ENCODE results near the gene ZCCHC2. TPM values are rescaled to one million over a fixed set of nuclear protein-coding genes. Genes with fewer than 3 reads are reported as not detected.

The ZCCHC2 gene
- total RNA-seq, 4 donors from 2014 or later: 17.6 to 36.6 (median 22.4) TPM

GRCh38 chr18:62493033-62493862 is 29.6 kb upstream of the ZCCHC2 start:
- WGBS, 2 donors (ENCODE audit: low coverage in 1 of 2): 79 to 89% methylated on average over 10 to 17 of the region's 17 CpGs
- no peaks in the 10 kb centered on the region for H3K36me3 ChIP-seq
- intact Hi-C loops (cut with DNase I; ENCODE audit: low total_unique reads) (no loop called here), in situ Hi-C loops (cut with MboI; ENCODE audit: low pct_ligation_motif_present in 1 of 4, low pct_unique_long_range_greater_than_20kb in 1 of 4, low sequenced_read_pairs in 3 of 4) (no loop called here)
- H3K27me3 ChIP-seq: no peaks in the 10 kb centered on the region
- peaks cover 0 to 5% (median 3%) of the 10 kb centered on the region in 4 donors for H3K4me1 ChIP-seq
- no peak for DNase-seq
- no peaks in the 10 kb centered on the region for H3K9me3 ChIP-seq
- H3K4me3 ChIP-seq: no peak overlapping the region
- TF ChIP-seq CTCF (IDR thresholded peaks at IDR 0.05) (no peak), POLR2A (IDR thresholded peaks at IDR 0.05) (no peak), EP300 (IDR thresholded peaks at IDR 0.05; ENCODE audit: low read depth) (no peak), POLR2AphosphoS5 (IDR thresholded peaks at IDR 0.05) (no peak)
- H3K27ac ChIP-seq: no peak overlapping the region

- no peak for DNase-seq
- Histone ChIP-seq H3K27ac (no peak overlapping the region), H3K9me3 (no peaks in the 10 kb centered on the region), H3K27me3 (no peaks in the 10 kb centered on the region), H3K36me3 (no peaks in the 10 kb centered on the region), H3K4me1 (peaks cover 0 to 5% (median 3%) of the 10 kb centered on the region in 4 donors), H3K4me3 (no peak overlapping the region)
- TF ChIP-seq POLR2AphosphoS5 (IDR thresholded peaks at IDR 0.05) (no peak), CTCF (IDR thresholded peaks at IDR 0.05) (no peak), POLR2A (IDR thresholded peaks at IDR 0.05) (no peak), EP300 (IDR thresholded peaks at IDR 0.05; ENCODE audit: low read depth) (no peak)
- WGBS, 2 donors (ENCODE audit: low coverage in 1 of 2): 45 to 68% methylated on average over 3 of the region's 3 CpGs
- intact Hi-C loops (cut with DNase I; ENCODE audit: low total_unique reads) (no loop called here), in situ Hi-C loops (cut with MboI; ENCODE audit: low pct_ligation_motif_present in 1 of 4, low pct_unique_long_range_greater_than_20kb in 1 of 4, low sequenced_read_pairs in 3 of 4) (no loop called here)
Measured at GRCh38 chr18:62494764-62495163, 28.1 kb upstream of the ZCCHC2 start.

GRCh38 chr18:62496262-62496661 is 26.6 kb upstream of the ZCCHC2 start:
- H3K9me3 ChIP-seq: no peaks in the 10 kb centered on the region
- H3K27ac ChIP-seq: no peak overlapping the region
- in situ Hi-C loops (cut with MboI; ENCODE audit: low pct_ligation_motif_present in 1 of 4, low pct_unique_long_range_greater_than_20kb in 1 of 4, low sequenced_read_pairs in 3 of 4) (no loop called here), intact Hi-C loops (cut with DNase I; ENCODE audit: low total_unique reads) (no loop called here)
- no peak overlapping the region for H3K4me3 ChIP-seq
- 82 to 86% methylated on average over 2 of the region's 2 CpGs for WGBS, 2 donors (ENCODE audit: low coverage in 1 of 2)
- no peaks in the 10 kb centered on the region for H3K27me3 ChIP-seq
- no peaks in the 10 kb centered on the region for H3K36me3 ChIP-seq
- no peak for DNase-seq
- no peak for TF ChIP-seq POLR2AphosphoS5 (IDR thresholded peaks at IDR 0.05)
- TF ChIP-seq CTCF (IDR thresholded peaks at IDR 0.05): no peak
- TF ChIP-seq EP300 (IDR thresholded peaks at IDR 0.05; ENCODE audit: low read depth): no peak
- no peak for TF ChIP-seq POLR2A (IDR thresholded peaks at IDR 0.05)
- H3K4me1 ChIP-seq: peaks cover 0 to 5% (median 3%) of the 10 kb centered on the region in 4 donors

DNA sequence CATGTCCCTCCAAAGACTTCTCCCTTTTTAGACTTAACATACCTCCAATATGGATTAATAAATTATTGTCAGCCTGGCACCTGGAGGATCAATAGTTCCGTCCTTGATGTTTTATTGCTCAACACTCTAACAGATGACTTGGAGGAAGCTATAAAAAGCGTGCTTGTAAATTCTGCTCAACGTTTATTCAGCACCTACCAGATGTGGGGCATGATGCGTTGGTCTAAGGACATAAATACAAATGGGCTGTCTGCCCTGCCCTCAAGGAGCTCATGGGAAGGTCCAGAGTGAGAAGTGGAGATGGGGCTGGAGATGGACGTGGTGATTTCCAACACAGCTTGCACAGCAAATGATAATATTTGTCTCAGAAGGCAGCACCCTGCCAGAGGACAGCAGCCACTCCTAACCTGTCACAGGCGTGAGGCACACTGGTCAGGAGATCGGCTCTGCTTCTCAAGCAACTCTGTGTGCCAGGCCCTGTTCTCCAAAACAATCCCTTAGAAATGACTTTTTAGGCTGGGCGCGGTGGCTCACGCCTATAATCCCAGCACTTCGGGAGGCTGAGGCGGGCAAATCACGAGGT is 25.5 kb upstream of the ZCCHC2 start:
- Histone ChIP-seq H3K4me3 (no peak overlapping the region), H3K9me3 (no peaks in the 10 kb centered on the region), H3K27ac (peak overlapping the region in 2 of 4 donors; percentile 23 to 40), H3K4me1 (peaks cover 0 to 5% (median 3%) of the 10 kb centered on the region in 4 donors), H3K36me3 (no peaks in the 10 kb centered on the region), H3K27me3 (no peaks in the 10 kb centered on the region)
- no peak for DNase-seq
- intact Hi-C loops (cut with DNase I; ENCODE audit: low total_unique reads): no loop called here
- in situ Hi-C loops (cut with MboI; ENCODE audit: low pct_ligation_motif_present in 1 of 4, low pct_unique_long_range_greater_than_20kb in 1 of 4, low sequenced_read_pairs in 3 of 4): no loop called here
- 11 to 53% methylated on average over 1 to 13 of the region's 13 CpGs for WGBS, 2 donors (ENCODE audit: low coverage in 1 of 2)
- no peak for TF ChIP-seq CTCF (IDR thresholded peaks at IDR 0.05)

Measured in transverse colon (tissue), 4 donors.